Measurements from ENCODE around the gene SGK1.

- TF ChIP-seq EZH2phosphoT487 (IDR thresholded peaks at IDR 0.05; ENCODE audit: borderline replicate concordance, low read length) = no peak
- TF ChIP-seq, protein P1, sequence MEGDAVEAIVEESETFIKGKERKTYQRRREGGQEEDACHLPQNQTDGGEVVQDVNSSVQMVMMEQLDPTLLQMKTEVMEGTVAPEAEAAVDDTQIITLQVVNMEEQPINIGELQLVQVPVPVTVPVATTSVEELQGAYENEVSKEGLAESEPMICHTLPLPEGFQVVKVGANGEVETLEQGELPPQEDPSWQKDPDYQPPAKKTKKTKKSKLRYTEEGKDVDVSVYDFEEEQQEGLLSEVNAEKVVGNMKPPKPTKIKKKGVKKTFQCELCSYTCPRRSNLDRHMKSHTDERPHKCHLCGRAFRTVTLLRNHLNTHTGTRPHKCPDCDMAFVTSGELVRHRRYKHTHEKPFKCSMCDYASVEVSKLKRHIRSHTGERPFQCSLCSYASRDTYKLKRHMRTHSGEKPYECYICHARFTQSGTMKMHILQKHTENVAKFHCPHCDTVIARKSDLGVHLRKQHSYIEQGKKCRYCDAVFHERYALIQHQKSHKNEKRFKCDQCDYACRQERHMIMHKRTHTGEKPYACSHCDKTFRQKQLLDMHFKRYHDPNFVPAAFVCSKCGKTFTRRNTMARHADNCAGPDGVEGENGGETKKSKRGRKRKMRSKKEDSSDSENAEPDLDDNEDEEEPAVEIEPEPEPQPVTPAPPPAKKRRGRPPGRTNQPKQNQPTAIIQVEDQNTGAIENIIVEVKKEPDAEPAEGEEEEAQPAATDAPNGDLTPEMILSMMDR (conservative IDR thresholded peaks at IDR 0.05; ENCODE audit: low read depth, low read length) = no peak
- TF ChIP-seq EZH2 (IDR thresholded peaks at IDR 0.05; ENCODE audit: low read length, unreplicated experiment) = no peak
Observed at GRCh38 chr6:134299236-134299635, 18.7 kb downstream of the SGK1 start.
